H1 (cell line): ENCODE results near the gene IL20RB. TPM values are rescaled to one million over a fixed set of nuclear protein-coding genes. Genes with fewer than 3 reads are reported as not detected.

Experiments
- CTCF ChIA-PET: fragments of 300-600 bp; sonication (Branson Sonifier 250); formaldehyde crosslinking; loops from one replicate; lab custom pipeline; 2021; ENCODE audit not compliant: partially characterized antibody; lab: Charles Lee
- POLR2A ChIA-PET: fragments of 300-600 bp; sonication (Branson Sonifier 250); formaldehyde crosslinking; loops from one replicate; lab custom pipeline; 2021; ENCODE audit warnings: inconsistent platforms; ENCODE audit not compliant: partially characterized antibody; lab: Charles Lee
- DNase-seq, 2 experiments: peaks; one replicate each; pipeline versions ENCODE4 v3.0.0 to v3.0.0-alpha.2; 2010 to 2022; ENCODE audit warnings: low spot score in 2 of 2, low read depth in 1 of 2, mixed read lengths in 1 of 2
- FAIRE-seq: peaks from 2 replicates; lab custom pipeline; 2011; peaks lifted over from hg19 to GRCh38; lab: Jason Lieb, UNC
- H2AFZ ChIP-seq: 2 replicates; pipeline ENCODE4 v1.8.1; 2012; ENCODE audit warnings: low read length, inconsistent platforms
- H2AK5ac ChIP-seq: 2 replicates; pipeline ENCODE4 v1.6.1; 2013; ENCODE audit warnings: low read depth, low read length
- H2BK120ac ChIP-seq: replicated peaks from 2 replicates; pipeline ENCODE3; 2013; ENCODE audit warnings: low read depth, low read length, inconsistent platforms
- H2BK12ac ChIP-seq: 2 replicates; pipeline ENCODE4 v1.6.1; 2013; ENCODE audit warnings: low read depth, low read length
- H2BK15ac ChIP-seq: 2 replicates; pipeline ENCODE4 v1.6.1; 2013; ENCODE audit warnings: low read length
- H2BK20ac ChIP-seq: 2 replicates; pipeline ENCODE4 v1.6.1; 2013; ENCODE audit warnings: low read length
- H2BK5ac ChIP-seq: 2 replicates; pipeline ENCODE4 v1.6.1; 2013; ENCODE audit warnings: low read depth, low read length
- H3K14ac ChIP-seq: 2 replicates; pipeline ENCODE4 v1.6.1; 2013; ENCODE audit warnings: inconsistent platforms; ENCODE audit not compliant: insufficient read length
- H3K18ac ChIP-seq: 2 replicates; pipeline ENCODE4 v1.6.1; 2013; ENCODE audit warnings: low read length; ENCODE audit errors: extremely low read depth
- H3K23ac ChIP-seq: 2 replicates; pipeline ENCODE4 v1.6.1; 2013; ENCODE audit warnings: inconsistent platforms; ENCODE audit not compliant: insufficient read length
- H3K23me2 ChIP-seq: 2 replicates; pipeline ENCODE4 v1.6.1; 2013; ENCODE audit warnings: low read depth, low read length
- H3K27ac ChIP-seq: 2 replicates; pipeline ENCODE4 v1.6.1; 2011; ENCODE audit warnings: low read depth, low read length, inconsistent platforms
- H3K27me3 ChIP-seq, 4 experiments: replicated peaks in 1 of 4; 1 replicate in 1 of 4; 2 replicates in 3 of 4; pipeline versions ENCODE4 v1.6.1 to v1.8.1; 2011 to 2013; ENCODE audit warnings: low read length in 3 of 4, mild to moderate bottlenecking in 3 of 4, inconsistent platforms in 2 of 4, mixed read lengths in 2 of 4, moderate library complexity in 1 of 4; ENCODE audit not compliant: control insufficient read depth in 3 of 4, insufficient read depth in 3 of 4; ENCODE audit errors: extremely low read depth in 1 of 4
- H3K36me3 ChIP-seq, 4 experiments: 2 replicates each; pipeline versions ENCODE4 v1.6.1 to v1.8.1; 2011 to 2013; ENCODE audit warnings: mild to moderate bottlenecking in 4 of 4, low read length in 3 of 4, moderate library complexity in 2 of 4, control low read depth in 1 of 4, inconsistent platforms in 1 of 4; ENCODE audit not compliant: insufficient read depth in 4 of 4, control insufficient read depth in 2 of 4
- H3K4ac ChIP-seq: replicated peaks from 2 replicates; pipeline ENCODE3; 2013; ENCODE audit warnings: low read length, low read depth, mixed read lengths, inconsistent platforms; ENCODE audit not compliant: insufficient read length
- H3K4me1 ChIP-seq, 4 experiments: replicated peaks in 1 of 4; 1 replicate in 1 of 4; 2 replicates in 3 of 4; pipeline versions ENCODE4 v1.6.1 to v1.8.1; 2011 to 2013; ENCODE audit warnings: low read length in 3 of 4, inconsistent platforms in 2 of 4, mixed read lengths in 1 of 4; ENCODE audit not compliant: insufficient read depth in 4 of 4, control insufficient read depth in 3 of 4
- H3K4me2 ChIP-seq, 2 experiments: 2 replicates each; pipeline versions ENCODE4 v1.6.1 to v1.8.1; 2011 to 2013; ENCODE audit warnings: low read depth in 2 of 2, low read length in 2 of 2, control low read depth in 1 of 2, inconsistent platforms in 1 of 2, mild to moderate bottlenecking in 1 of 2; ENCODE audit not compliant: insufficient read depth in 1 of 2
- H3K4me3 ChIP-seq, 4 experiments: fragments of 200-600, 300-600 bp in 1 of 4; sonication (generic), shearing (Covaris generic), sonication (Bioruptor Twin) in 1 of 4; 2 replicates each; pipeline versions ENCODE4 v1.5.1 to v1.8.1; 2011 to 2016; ENCODE audit warnings: low read length in 4 of 4, low read depth in 3 of 4, control low read depth in 2 of 4, inconsistent platforms in 2 of 4, mild to moderate bottlenecking in 2 of 4, mixed read lengths in 1 of 4, moderate library complexity in 1 of 4; ENCODE audit not compliant: insufficient read depth in 2 of 4; ENCODE audit errors: extremely low read depth in 1 of 4
- H3K56ac ChIP-seq: replicated peaks from 2 replicates; pipeline ENCODE3; 2013; ENCODE audit warnings: low read depth, mild to moderate bottlenecking, mixed read lengths, low read length, inconsistent platforms; ENCODE audit not compliant: insufficient read length
- H3K79me1 ChIP-seq: 2 replicates; pipeline ENCODE4 v1.6.1; 2013; ENCODE audit warnings: low read depth, low read length, control low read depth
- H3K79me2 ChIP-seq, 2 experiments: 2 replicates each; pipeline versions ENCODE4 v1.6.1 to v1.8.1; 2012 to 2013; ENCODE audit warnings: low read length in 2 of 2, mild to moderate bottlenecking in 2 of 2, inconsistent platforms in 1 of 2; ENCODE audit not compliant: insufficient read depth in 2 of 2, control insufficient read depth in 1 of 2
- H3K9ac ChIP-seq, 4 experiments: replicated peaks in 1 of 4; 1 replicate in 1 of 4; 2 replicates in 3 of 4; pipeline versions ENCODE4 v1.6.1 to v1.8.1; 2011 to 2013; ENCODE audit warnings: low read depth in 3 of 4, low read length in 3 of 4, control low read depth in 2 of 4, mild to moderate bottlenecking in 2 of 4, moderate library complexity in 2 of 4, inconsistent platforms in 1 of 4; ENCODE audit errors: extremely low read depth in 1 of 4
- H3K9me3 ChIP-seq, 2 experiments: 2 replicates each; pipeline versions ENCODE4 v1.6.1 to v1.8.1; 2012 to 2013; ENCODE audit warnings: mild to moderate bottlenecking in 2 of 2, moderate library complexity in 2 of 2, control low read depth in 1 of 2, inconsistent platforms in 1 of 2, low read depth in 1 of 2, low read length in 1 of 2, mixed read lengths in 1 of 2; ENCODE audit not compliant: insufficient read depth in 2 of 2
- H4K20me1 ChIP-seq, 2 experiments: replicated peaks in 1 of 2; 2 replicates each; pipeline versions ENCODE3 to v1.8.1; 2011 to 2013; ENCODE audit warnings: inconsistent platforms in 2 of 2, low read length in 2 of 2, mild to moderate bottlenecking in 1 of 2; ENCODE audit not compliant: insufficient read depth in 2 of 2, control insufficient read depth in 1 of 2
- H4K5ac ChIP-seq: 2 replicates; pipeline ENCODE4 v1.6.1; 2013; ENCODE audit warnings: low read length, low read depth, mixed read lengths, inconsistent platforms; ENCODE audit not compliant: insufficient read length
- H4K8ac ChIP-seq: 2 replicates; pipeline ENCODE4 v1.8.0; 2013; ENCODE audit warnings: mild to moderate bottlenecking, moderate library complexity, low read length, inconsistent platforms; ENCODE audit not compliant: insufficient read depth; ENCODE audit errors: extremely low read depth
- H4K91ac ChIP-seq: replicated peaks from 2 replicates; pipeline ENCODE3; 2013; ENCODE audit warnings: low read length, mixed read lengths, inconsistent platforms; ENCODE audit not compliant: insufficient read length
- ATF3 ChIP-seq: IDR thresholded peaks from 2 replicates; pipeline ENCODE4 v1.6.1; 2011; ENCODE audit warnings: low read depth, mild to moderate bottlenecking, low read length; ENCODE audit not compliant: insufficient read depth
- EZH2 ChIP-seq: fragments of 200-600 bp; sonication (generic); IDR thresholded peaks from 2 replicates; pipeline ENCODE4 v1.7.1; 2012; ENCODE audit warnings: low read depth, mild to moderate bottlenecking, moderate library complexity, low read length, inconsistent platforms; ENCODE audit not compliant: severe bottlenecking
- GTF2F1 ChIP-seq: IDR thresholded peaks from 2 replicates; pipeline ENCODE4 v1.6.1; 2012; ENCODE audit warnings: low read depth, low read length, improper control_type of control experiment, borderline replicate concordance
- KDM4A ChIP-seq: IDR thresholded peaks from one replicate; pipeline ENCODE4 v1.7.1; 2012; ENCODE audit warnings: low read depth, mild to moderate bottlenecking, moderate library complexity, low read length, inconsistent platforms; ENCODE audit not compliant: severe bottlenecking
- KDM5A ChIP-seq: fragments of 200-600 bp; IDR thresholded peaks from 2 replicates; pipeline ENCODE4 v1.7.1; 2012; ENCODE audit warnings: mild to moderate bottlenecking, low read length, inconsistent platforms, mixed read lengths
- NRF1 ChIP-seq: IDR thresholded peaks from 2 replicates; pipeline ENCODE4 v1.6.1; 2011; ENCODE audit warnings: mild to moderate bottlenecking, low read depth, low read length, improper control_type of control experiment
- POU5F1 ChIP-seq: IDR thresholded peaks from 2 replicates; pipeline ENCODE4 v1.6.1; 2011; ENCODE audit warnings: low read depth, mild to moderate bottlenecking, low read length, moderate library complexity
- RXRA ChIP-seq: IDR thresholded peaks from 2 replicates; pipeline ENCODE4 v1.6.1; 2011; ENCODE audit warnings: low read depth, mild to moderate bottlenecking, low read length, moderate library complexity; ENCODE audit not compliant: insufficient read depth
- SP1 ChIP-seq: IDR thresholded peaks from 2 replicates; pipeline ENCODE4 v1.6.1; 2011; ENCODE audit warnings: low read depth, low read length
- SP2 ChIP-seq: IDR thresholded peaks from 2 replicates; pipeline ENCODE4 v1.6.1; 2012; ENCODE audit warnings: mild to moderate bottlenecking, low read length, inconsistent platforms
- TAF1 ChIP-seq: IDR thresholded peaks from 2 replicates; pipeline ENCODE4 v1.6.1; 2011; ENCODE audit warnings: mild to moderate bottlenecking, low read depth, low read length
- ZNF274 ChIP-seq: IDR thresholded peaks from 2 replicates; pipeline ENCODE4 v1.7.0; 2012; ENCODE audit warnings: low read length, borderline replicate concordance; ENCODE audit errors: extremely low read depth
- WGBS, 2 experiments: shearing (Covaris generic) in 1 of 2; methylation state at CpG; one replicate each; pipeline versions ENCODE4 v1.1.6 to v1.1.7; 2013 to 2015; ENCODE audit warnings: low lambda C conversion rate in 2 of 2, mixed read lengths in 2 of 2, inconsistent platforms in 1 of 2, low coverage in 1 of 2, missing lambda C conversion rate in 1 of 2; ENCODE audit not compliant: insufficient replicate concordance in 2 of 2, insufficient coverage in 1 of 2, insufficient read length in 1 of 2; ENCODE audit errors: extremely low coverage in 1 of 2, missing lambda C conversion rate in 1 of 2; 5-methylcytosine and 5-hydroxymethylcytosine counted together
- polyA plus RNA-seq, 7 experiments: library from polyadenylated mRNA; depleted of rRNA in 3 of 7; stranded (reverse) in 5 of 7; unstranded in 2 of 7; fragments of >200 nt in 5 of 7; fragments of 200-250 nt in 2 of 7; gene quantifications; 1 replicate in 5 of 7; 2 replicates in 1 of 7; 4 replicates in 1 of 7; pipeline versions ENCODE4 v1.2.1 to v1.2.3, GENCODE V29; 2011 to 2013; ENCODE audit warnings: missing spikeins in 2 of 7, mixed read lengths in 2 of 7
- total RNA-seq: library from RNA; stranded (reverse); fragmentation: NEBNext Ultra II Directional; extraction: Animal tissue kit (Norgen Biotek cat#: 25700); gene quantifications from 2 replicates; pipeline ENCODE4 v1.2.1, GENCODE V29; 2021
- TF ChIP-seq, protein P1 (sequence below): IDR thresholded peaks from 2 replicates; pipeline ENCODE4 v1.6.1; 2011; ENCODE audit warnings: low read length, improper control_type of control experiment

IL20RB gene
- total and polyA plus RNA-seq, 2 of the 8 experiments (the other 6 are each of a cell fraction or from before 2014, with no cell fraction given): 1.6 to 1.8 TPM

DNA sequence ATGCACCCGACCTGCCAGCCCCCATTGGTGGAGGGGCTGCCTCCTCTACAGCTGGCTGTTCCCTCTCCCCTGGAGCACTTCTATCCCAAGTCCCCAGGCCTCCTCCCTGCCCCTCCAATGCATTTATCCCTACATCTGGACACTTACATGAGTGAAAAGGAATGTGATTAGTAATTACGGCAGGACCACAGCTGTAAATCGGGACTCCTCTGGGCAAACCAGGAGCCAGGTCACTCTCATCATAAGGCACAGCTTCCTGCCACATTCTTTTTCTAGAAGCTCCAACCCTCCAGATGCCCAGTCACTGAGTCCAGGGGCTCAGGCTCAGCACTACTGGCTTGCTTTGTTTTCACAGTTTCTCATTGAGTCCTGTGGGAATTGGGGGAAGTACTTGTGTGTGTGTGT is 54.3 kb downstream of the IL20RB start:
- H3K4ac ChIP-seq: no peak overlapping the region
- ChIA-PET CTCF (interaction anchor here (0.7 to 1.4 kb wide), 5 partner anchors 11 to 254 kb away, joined by 3 to 10 read pairs (median 3); partner anchors contain the start of gene IL20RB), POLR2A (interaction anchor here (1.4 kb wide), 1 partner anchor 260 kb away, joined by 4 read pairs; the partner anchor contains the start of gene STAG1)
- H3K79me1 ChIP-seq: no peaks in the 10 kb centered on the region
- no peak overlapping the region for H2BK15ac ChIP-seq
- no peaks in the 10 kb centered on the region for H3K36me3 ChIP-seq
- H4K91ac ChIP-seq: no peak overlapping the region
- H4K5ac ChIP-seq: no peak overlapping the region
- H2AK5ac ChIP-seq: no peak overlapping the region
- 86% methylated on average over 3 of the region's 3 CpGs; no CpG with 5 or more reads in 1 of the 2 experiments for WGBS, 2 experiments
- H3K4me2 ChIP-seq: no peak overlapping the region
- no peak overlapping the region for H3K18ac ChIP-seq
- H3K23ac ChIP-seq: no peak overlapping the region
- no peaks in the 10 kb centered on the region for H4K20me1 ChIP-seq
- H2BK5ac ChIP-seq: no peak overlapping the region
- 0 out of 2 replicates have a peak overlapping the region, but pooled peaks have one; percentile 10 for H4K8ac ChIP-seq
- H3K27me3 ChIP-seq: no peaks in the 10 kb centered on the region
- no peaks in the 10 kb centered on the region for H3K9me3 ChIP-seq
- no peak overlapping the region for H2BK20ac ChIP-seq
- FAIRE-seq (no peak), DNase-seq (no peak)
- H3K4me3 ChIP-seq: no peak overlapping the region
- H3K4me1 ChIP-seq: peaks cover 0 to 4% (median 0%) of the 10 kb centered on the region in 4 experiments; a peak in 1 of 7 replicates
- no peak overlapping the region for H3K14ac ChIP-seq
- no peak overlapping the region for H2AFZ ChIP-seq
- no peak overlapping the region for H3K56ac ChIP-seq
- H2BK12ac ChIP-seq: no peak overlapping the region
- no peak overlapping the region for H3K9ac ChIP-seq
- H3K27ac ChIP-seq: no peak overlapping the region
- H2BK120ac ChIP-seq: no peak overlapping the region
- H3K79me2 ChIP-seq: no peaks in the 10 kb centered on the region
- no peaks in the 10 kb centered on the region for H3K23me2 ChIP-seq
- TF ChIP-seq TAF1 (no peak), NRF1 (no peak), KDM4A (no peak), POU5F1 (no peak), ZNF274 (no peak), SP2 (no peak), SP1 (no peak), ATF3 (no peak), KDM5A (no peak), EZH2 (no peak), GTF2F1 (no peak), RXRA (no peak)
- TF ChIP-seq, protein P1, sequence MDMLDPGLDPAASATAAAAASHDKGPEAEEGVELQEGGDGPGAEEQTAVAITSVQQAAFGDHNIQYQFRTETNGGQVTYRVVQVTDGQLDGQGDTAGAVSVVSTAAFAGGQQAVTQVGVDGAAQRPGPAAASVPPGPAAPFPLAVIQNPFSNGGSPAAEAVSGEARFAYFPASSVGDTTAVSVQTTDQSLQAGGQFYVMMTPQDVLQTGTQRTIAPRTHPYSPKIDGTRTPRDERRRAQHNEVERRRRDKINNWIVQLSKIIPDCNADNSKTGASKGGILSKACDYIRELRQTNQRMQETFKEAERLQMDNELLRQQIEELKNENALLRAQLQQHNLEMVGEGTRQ: no peak
